Trophoblast cell (in vitro differentiated cells and primary cell): ENCODE results near the gene KIF6.

Source experiments
- DNase-seq, 2 donors: peaks; one replicate each; pipeline ENCODE4 v3.0.0-alpha.2; 2016
- H2AFZ ChIP-seq: 2 replicates; pipeline ENCODE4 v1.6.1; 2013; ENCODE audit warnings: low read length, moderate library complexity, mild to moderate bottlenecking; ENCODE audit not compliant: insufficient read depth, poor library complexity
- H2AK5ac ChIP-seq: 2 replicates; pipeline ENCODE4 v1.6.1; 2013; ENCODE audit warnings: mild to moderate bottlenecking, low read length
- H2BK120ac ChIP-seq: 2 replicates; pipeline ENCODE4 v1.6.1; 2013; ENCODE audit warnings: low read length, mild to moderate bottlenecking, moderate library complexity; ENCODE audit not compliant: insufficient read depth, poor library complexity
- H2BK12ac ChIP-seq: 2 replicates; pipeline ENCODE4 v1.6.1; 2013; ENCODE audit warnings: mild to moderate bottlenecking, low read length, moderate library complexity
- H2BK5ac ChIP-seq: 2 replicates; pipeline ENCODE4 v1.6.1; 2013; ENCODE audit warnings: low read length, low read depth, moderate library complexity, mild to moderate bottlenecking; ENCODE audit not compliant: poor library complexity
- H3K14ac ChIP-seq: 2 replicates; pipeline ENCODE4 v1.6.1; 2013; ENCODE audit warnings: mild to moderate bottlenecking, low read length
- H3K18ac ChIP-seq: 2 replicates; pipeline ENCODE4 v1.6.1; 2013; ENCODE audit warnings: mild to moderate bottlenecking, low read length
- H3K23ac ChIP-seq: 2 replicates; pipeline ENCODE4 v1.6.1; 2013; ENCODE audit warnings: low read length
- H3K27ac ChIP-seq: 2 replicates; pipeline ENCODE4 v1.5.1; 2013; ENCODE audit warnings: low read depth, mild to moderate bottlenecking, inconsistent platforms, low read length, moderate library complexity
- H3K27me3 ChIP-seq: 2 replicates; pipeline ENCODE4 v1.6.1; 2013; ENCODE audit warnings: inconsistent platforms, mild to moderate bottlenecking, low read length, moderate library complexity; ENCODE audit not compliant: insufficient read depth
- H3K36me3 ChIP-seq, 2 experiments: 1 replicate in 1 of 2; 2 replicates in 1 of 2; pipeline ENCODE4 v1.6.1; 2013; ENCODE audit warnings: low read length in 2 of 2, mild to moderate bottlenecking in 2 of 2, moderate library complexity in 1 of 2; ENCODE audit not compliant: insufficient read depth in 2 of 2, control insufficient read depth in 1 of 2
- H3K4ac ChIP-seq: 2 replicates; pipeline ENCODE4 v1.6.1; 2013; ENCODE audit warnings: low read depth, mild to moderate bottlenecking, low read length, moderate library complexity
- H3K4me1 ChIP-seq, 2 experiments: 1 replicate in 1 of 2; 2 replicates in 1 of 2; pipeline ENCODE4 v1.6.1; 2013; ENCODE audit warnings: low read length in 2 of 2, mild to moderate bottlenecking in 2 of 2, moderate library complexity in 1 of 2; ENCODE audit not compliant: insufficient read depth in 2 of 2, control insufficient read depth in 1 of 2
- H3K4me2 ChIP-seq: 2 replicates; pipeline ENCODE4 v1.6.1; 2013; ENCODE audit warnings: inconsistent platforms, mild to moderate bottlenecking, low read length, moderate library complexity
- H3K4me3 ChIP-seq: 2 replicates; pipeline ENCODE4 v1.5.1; 2013; ENCODE audit warnings: mild to moderate bottlenecking, low read depth, low read length, inconsistent platforms
- H3K79me1 ChIP-seq: one replicate; pipeline ENCODE4 v1.6.1; 2013; ENCODE audit warnings: low read length
- H3K79me2 ChIP-seq: 2 replicates; pipeline ENCODE4 v1.6.1; 2013; ENCODE audit warnings: low read length, mild to moderate bottlenecking; ENCODE audit not compliant: control insufficient read depth, insufficient read depth, poor library complexity
- H3K9ac ChIP-seq: 2 replicates; pipeline ENCODE4 v1.6.1; 2013; ENCODE audit warnings: mild to moderate bottlenecking, low read length
- H3K9me3 ChIP-seq: 2 replicates; pipeline ENCODE4 v1.6.1; 2013; ENCODE audit warnings: low read depth, mild to moderate bottlenecking, control low read depth, inconsistent platforms, low read length; ENCODE audit not compliant: insufficient read depth
- H4K12ac ChIP-seq: 2 replicates; pipeline ENCODE4 v1.6.1; 2013; ENCODE audit warnings: low read depth, mild to moderate bottlenecking, low read length, moderate library complexity
- H4K8ac ChIP-seq: 2 replicates; pipeline ENCODE4 v1.6.1; 2013; ENCODE audit warnings: low read depth, mild to moderate bottlenecking, low read length, moderate library complexity
- H4K91ac ChIP-seq: one replicate; pipeline ENCODE4 v1.6.1; 2013; ENCODE audit warnings: low read depth, mild to moderate bottlenecking, low read length, moderate library complexity
- WGBS: extraction: QIAGEN DNeasy Blood & Tissue Kit; methylation state at CpG from one replicate; pipeline ENCODE4 v1.1.7; 2013; ENCODE audit warnings: missing lambda C conversion rate; ENCODE audit not compliant: insufficient read length, insufficient coverage; ENCODE audit errors: extremely low coverage; 5-methylcytosine and 5-hydroxymethylcytosine counted together

Gene KIF6

GRCh38 chr6:39350723-39351505 is 374.3 kb downstream of the KIF6 start:
- no peak overlapping the region for H3K27ac ChIP-seq
- no peaks in the 10 kb centered on the region for H3K79me2 ChIP-seq
- no peak overlapping the region for H4K12ac ChIP-seq
- no peak overlapping the region for H3K4me3 ChIP-seq
- no peak overlapping the region for H3K23ac ChIP-seq
- no peak overlapping the region for H3K4ac ChIP-seq
- H3K9ac ChIP-seq = no peak overlapping the region
- H2BK5ac ChIP-seq = no peak overlapping the region
- no peak overlapping the region for H2BK120ac ChIP-seq
- H3K9me3 ChIP-seq = no peaks in the 10 kb centered on the region
- no peak overlapping the region for H4K91ac ChIP-seq
- H3K4me2 ChIP-seq = no peak overlapping the region
- no CpG with 5 or more reads among the region's 13 CpGs for WGBS
- H3K4me1 ChIP-seq = no peaks in the 10 kb centered on the region
- H3K36me3 ChIP-seq = no peaks in the 10 kb centered on the region
- no peak for DNase-seq
- no peak overlapping the region for H4K8ac ChIP-seq
- no peak overlapping the region for H2AK5ac ChIP-seq
- no peaks in the 10 kb centered on the region for H3K79me1 ChIP-seq
- H2AFZ ChIP-seq = no peak overlapping the region
- no peak overlapping the region for H3K14ac ChIP-seq
- no peak overlapping the region for H3K18ac ChIP-seq
- H3K27me3 ChIP-seq = no peaks in the 10 kb centered on the region
- no peak overlapping the region for H2BK12ac ChIP-seq

- H2BK120ac ChIP-seq = no peak overlapping the region
- H3K79me2 ChIP-seq = no peaks in the 10 kb centered on the region
- no peak overlapping the region for H4K91ac ChIP-seq
- DNase-seq = no peak
- H3K4ac ChIP-seq = no peak overlapping the region
- no CpG with 5 or more reads among the region's 15 CpGs for WGBS
- H3K9ac ChIP-seq = no peak overlapping the region
- no peak overlapping the region for H3K18ac ChIP-seq
- no peak overlapping the region for H3K23ac ChIP-seq
- H3K36me3 ChIP-seq = no peaks in the 10 kb centered on the region
- H4K8ac ChIP-seq = no peak overlapping the region
- no peaks in the 10 kb centered on the region for H3K27me3 ChIP-seq
- H2BK5ac ChIP-seq = no peak overlapping the region
- no peak overlapping the region for H4K12ac ChIP-seq
- H2AK5ac ChIP-seq = no peak overlapping the region
- H2AFZ ChIP-seq = no peak overlapping the region
- H3K27ac ChIP-seq = no peak overlapping the region
- H3K4me3 ChIP-seq = no peak overlapping the region
- no peak overlapping the region for H2BK12ac ChIP-seq
- no peaks in the 10 kb centered on the region for H3K4me1 ChIP-seq
- no peak overlapping the region for H3K4me2 ChIP-seq
- H3K14ac ChIP-seq = no peak overlapping the region
- H3K9me3 ChIP-seq = no peaks in the 10 kb centered on the region
- H3K79me1 ChIP-seq = no peaks in the 10 kb centered on the region
Measured at GRCh38 chr6:39348740-39349139, 376.5 kb downstream of the KIF6 start.

- no CpG with 5 or more reads among the region's 9 CpGs for WGBS
- Histone ChIP-seq H4K12ac (no peak overlapping the region), H4K8ac (no peak overlapping the region), H2BK120ac (no peak overlapping the region), H3K4me3 (no peak overlapping the region), H3K79me2 (no peaks in the 10 kb centered on the region), H2BK5ac (no peak overlapping the region), H3K4me2 (no peak overlapping the region), H4K91ac (no peak overlapping the region), H3K79me1 (no peaks in the 10 kb centered on the region), H2BK12ac (no peak overlapping the region), H3K4me1 (no peaks in the 10 kb centered on the region), H3K18ac (no peak overlapping the region), H3K14ac (no peak overlapping the region), H3K36me3 (no peaks in the 10 kb centered on the region), H3K23ac (no peak overlapping the region), H2AK5ac (no peak overlapping the region), H3K9ac (no peak overlapping the region), H3K27me3 (no peaks in the 10 kb centered on the region), H3K9me3 (no peaks in the 10 kb centered on the region), H3K27ac (no peak overlapping the region), H3K4ac (no peak overlapping the region), H2AFZ (no peak overlapping the region)
- peak; percentile 63 to 81 for DNase-seq
Measured at GRCh38 chr6:39347906-39348585, 377.2 kb downstream of the KIF6 start.

- Histone ChIP-seq H3K4ac (no peak overlapping the region), H3K23ac (no peak overlapping the region), H3K79me1 (no peaks in the 10 kb centered on the region)
Measured at GRCh38 chr6:39347206-39347605, 378.0 kb downstream of the KIF6 start.

More at GRCh38 chr6:39347206-39347605, 378.0 kb downstream of the KIF6 start:
- Histone ChIP-seq H3K9me3 (no peaks in the 10 kb centered on the region), H3K79me2 (no peaks in the 10 kb centered on the region), H4K12ac (no peak overlapping the region), H4K8ac (no peak overlapping the region), H3K4me1 (no peaks in the 10 kb centered on the region), H3K27ac (no peak overlapping the region), H3K4me3 (no peak overlapping the region), H3K27me3 (no peaks in the 10 kb centered on the region), H3K36me3 (no peaks in the 10 kb centered on the region), H3K4me2 (no peak overlapping the region), H4K91ac (no peak overlapping the region), H2BK12ac (no peak overlapping the region), H2BK5ac (no peak overlapping the region), H3K18ac (no peak overlapping the region), H3K14ac (no peak overlapping the region), H3K9ac (no peak overlapping the region), H2AFZ (no peak overlapping the region), H2BK120ac (no peak overlapping the region), H2AK5ac (no peak overlapping the region)
- no CpG with 5 or more reads among the region's 6 CpGs for WGBS
- no peak for DNase-seq
